CD8-positive, alpha-beta memory T cell (primary cell): ENCODE data around the gene ZC3H8. TPM values are rescaled to one million over a fixed set of nuclear protein-coding genes. Genes with fewer than 3 reads are reported as not detected.
A peak's percentile ranks its signal among the peaks of the same experiment; 100 is the strongest.
"Not testable (repeated sequence)": the region's sequence is repeated elsewhere in the genome, so short reads cannot be mapped to it uniquely, and the experiment has no call there.

ENCODE experiments used
- CTCF ChIA-PET: fragments of 350-600 bp; sonication (Branson Sonifier 250); formaldehyde crosslinking; loops from one replicate; lab custom pipeline; 2021; ENCODE audit warnings: antibody characterized with exemption; lab: Charles Lee
- POLR2A ChIA-PET: fragments of 350-600 bp; sonication (Branson Sonifier 250); formaldehyde crosslinking; loops from one replicate; lab custom pipeline; 2021; ENCODE audit warnings: antibody characterized with exemption; lab: Charles Lee
- DNase-seq, 5 donors: peaks; one replicate each; pipeline versions ENCODE4 v3.0.0 to v3.0.0-alpha.2; 2020 to 2022; ENCODE audit warnings: mixed read lengths in 1 of 5
- H3K27ac ChIP-seq: one replicate; pipeline ENCODE4 v1.7.0; 2013; ENCODE audit warnings: low read depth, mild to moderate bottlenecking, low read length, moderate library complexity
- H3K27me3 ChIP-seq: 2 replicates; pipeline ENCODE4 v1.7.0; 2013; ENCODE audit warnings: low read length, mild to moderate bottlenecking; ENCODE audit not compliant: insufficient read depth, poor library complexity, severe bottlenecking
- H3K36me3 ChIP-seq: 2 replicates; pipeline ENCODE4 v1.7.0; 2013; ENCODE audit warnings: mild to moderate bottlenecking, low read length, moderate library complexity; ENCODE audit not compliant: insufficient read depth
- H3K4me1 ChIP-seq: 2 replicates; pipeline ENCODE4 v1.7.0; 2013; ENCODE audit warnings: mild to moderate bottlenecking, low read length, moderate library complexity; ENCODE audit not compliant: insufficient read depth
- H3K4me3 ChIP-seq: 2 replicates; pipeline ENCODE4 v1.7.0; 2013; ENCODE audit warnings: mild to moderate bottlenecking, low read length
- H3K9me3 ChIP-seq: 2 replicates; pipeline ENCODE4 v1.7.0; 2013; ENCODE audit warnings: mild to moderate bottlenecking, low read length
- H3K27ac Mint-ChIP-seq, 8 donors: one replicate each; pipeline ENCODE4 v1.8.0; 2020 to 2021; ENCODE audit warnings: mixed read lengths in 8 of 8, mild to moderate bottlenecking in 6 of 8, inconsistent platforms in 3 of 8, moderate library complexity in 3 of 8
- H3K27me3 Mint-ChIP-seq, 2 donors: one replicate each; pipeline ENCODE4 v1.8.0; 2020 to 2021; ENCODE audit warnings: mixed read lengths in 2 of 2, mild to moderate bottlenecking in 1 of 2, moderate library complexity in 1 of 2
- H3K36me3 Mint-ChIP-seq, 3 donors: one replicate each; pipeline ENCODE4 v1.8.0; 2020 to 2021; ENCODE audit warnings: mixed read lengths in 3 of 3, inconsistent platforms in 1 of 3, mild to moderate bottlenecking in 1 of 3
- H3K4me1 Mint-ChIP-seq, 3 donors: one replicate each; pipeline ENCODE4 v1.8.0; 2020 to 2021; ENCODE audit warnings: mixed read lengths in 3 of 3, inconsistent platforms in 1 of 3, mild to moderate bottlenecking in 1 of 3
- H3K4me3 Mint-ChIP-seq, 7 donors: one replicate each; pipeline ENCODE4 v1.8.0; 2020 to 2021; ENCODE audit warnings: mixed read lengths in 7 of 7, mild to moderate bottlenecking in 6 of 7, moderate library complexity in 4 of 7, inconsistent platforms in 2 of 7
- H3K9me3 Mint-ChIP-seq, 5 donors: one replicate each; pipeline ENCODE4 v1.8.0; 2020 to 2022; ENCODE audit warnings: mixed read lengths in 5 of 5, mild to moderate bottlenecking in 3 of 5, moderate library complexity in 2 of 5, inconsistent platforms in 1 of 5
- polyA plus RNA-seq: library from polyadenylated mRNA; unstranded; fragments of 300-500 nt; fragmentation: Illumina TruSeq; gene quantifications from one replicate; pipeline ENCODE4 v1.2.3, GENCODE V29; 2021
- total RNA-seq, 2 experiments: library from RNA; stranded (reverse); gene quantifications; one replicate each; pipeline ENCODE4 v1.2.3, GENCODE V29; 2021

Gene ZC3H8
- total and polyA plus RNA-seq, 3 experiments from 2014 or later, result 13.4 to 32.0 (median 29.7) TPM

- no peak overlapping the region for H3K4me3 Mint-ChIP-seq
- CTCF ChIA-PET, result no interaction called here
Measured at GRCh38 chr2:112290648-112291047, 35.8 kb upstream of the ZC3H8 start.

GRCh38 chr2:112290088-112290487 lies 35.2 kb upstream of the ZC3H8 start:
- no peak for DNase-seq
- Mint-ChIP-seq H3K4me1 (peaks cover 0 to 21% (median 3%) of the 10 kb centered on the region in 3 donors), H3K36me3 (peaks cover 0 to 5% (median 0%) of the 10 kb centered on the region in 3 donors), H3K27ac (no peak overlapping the region), H3K4me3 (no peak overlapping the region), H3K27me3 (no peaks in the 10 kb centered on the region), H3K9me3 (no peaks in the 10 kb centered on the region)
- Histone ChIP-seq H3K27me3 (no peaks in the 10 kb centered on the region), H3K9me3 (no peaks in the 10 kb centered on the region), H3K27ac (no peak overlapping the region), H3K36me3 (no peaks in the 10 kb centered on the region), H3K4me3 (no peak overlapping the region), H3K4me1 (no peaks in the 10 kb centered on the region)
- ChIA-PET POLR2A (no interaction called here), CTCF (no interaction called here)

More at GRCh38 chr2:112290648-112291047, 35.8 kb upstream of the ZC3H8 start:
- Mint-ChIP-seq H3K4me1 (peaks cover 3 to 22% (median 6%) of the 10 kb centered on the region in 3 donors), H3K27me3 (no peaks in the 10 kb centered on the region), H3K9me3 (no peaks in the 10 kb centered on the region), H3K36me3 (peaks cover 0 to 5% (median 0%) of the 10 kb centered on the region in 3 donors), H3K27ac (no peak overlapping the region)
- Histone ChIP-seq H3K4me1 (no peaks in the 10 kb centered on the region), H3K36me3 (no peaks in the 10 kb centered on the region), H3K27ac (no peak overlapping the region), H3K27me3 (no peaks in the 10 kb centered on the region), H3K4me3 (no peak overlapping the region), H3K9me3 (no peaks in the 10 kb centered on the region)
- no peak for DNase-seq
- POLR2A ChIA-PET, result no interaction called here

- DNase-seq, H3K36me3 ChIP-seq, H3K4me1 ChIP-seq, POLR2A ChIA-PET, H3K27ac ChIP-seq, H3K27me3 Mint-ChIP-seq, H3K4me3 ChIP-seq, CTCF ChIA-PET, H3K27me3 ChIP-seq, H3K9me3 Mint-ChIP-seq, H3K4me3 Mint-ChIP-seq, H3K27ac Mint-ChIP-seq, H3K36me3 Mint-ChIP-seq, H3K9me3 ChIP-seq: not testable (repeated sequence)
- H3K4me1 Mint-ChIP-seq, result peaks cover 27 to 55% (median 35%) of the 10 kb centered on the region in 3 donors
Measured at GRCh38 chr2:112283535-112283934, 28.7 kb upstream of the ZC3H8 start.

- CTCF ChIA-PET, H3K9me3 ChIP-seq, H3K4me3 Mint-ChIP-seq, H3K9me3 Mint-ChIP-seq, H3K36me3 ChIP-seq, H3K36me3 Mint-ChIP-seq, H3K27me3 Mint-ChIP-seq, H3K4me3 ChIP-seq, DNase-seq, POLR2A ChIA-PET, H3K27ac ChIP-seq, H3K27me3 ChIP-seq: not testable (repeated sequence)
- H3K27ac Mint-ChIP-seq, result peak overlapping the region in 1 of 8 donors; percentile 1
- H3K4me1 ChIP-seq, result peaks cover 10% of the 10 kb centered on the region
- peaks cover 34 to 59% (median 47%) of the 10 kb centered on the region in 3 donors for H3K4me1 Mint-ChIP-seq
Measured at GRCh38 chr2:112282066-112282465, 27.2 kb upstream of the ZC3H8 start.

GRCh38 chr2:112277596-112278220 lies 22.9 kb upstream of the ZC3H8 start:
- Mint-ChIP-seq H3K4me1 (peaks cover 34 to 58% (median 50%) of the 10 kb centered on the region in 3 donors), H3K4me3 (peak overlapping the region in 5 of 7 donors; percentile 10 to 100 (median 58)), H3K36me3 (peaks cover 0 to 8% (median 2%) of the 10 kb centered on the region in 3 donors), H3K9me3 (no peaks in the 10 kb centered on the region), H3K27ac (peak overlapping the region in 5 of 8 donors; percentile 55 to 100 (median 94)), H3K27me3 (peaks cover 0 to 5% of the 10 kb centered on the region in 2 donors)
- DNase-seq, result peak in 2 of 5 donors; percentile 18 to 64
- Histone ChIP-seq H3K4me3 (no peak overlapping the region), H3K27ac (no peak overlapping the region), H3K9me3 (no peaks in the 10 kb centered on the region), H3K4me1 (peaks cover 19% of the 10 kb centered on the region), H3K27me3 (no peaks in the 10 kb centered on the region), H3K36me3 (no peaks in the 10 kb centered on the region)
- ChIA-PET POLR2A (interaction anchor here (0.6 kb wide), 1 partner anchor 293 kb away, joined by 9 read pairs; no protein-coding TSS in a partner anchor), CTCF (no interaction called here)

GRCh38 chr2:112276954-112277353 lies 22.1 kb upstream of the ZC3H8 start:
- peak overlapping the region; percentile 84 to 100 (median 95) for H3K4me3 Mint-ChIP-seq
- POLR2A ChIA-PET, result interaction anchor here (0.6 kb wide), 1 partner anchor 294 kb away, joined by 9 read pairs; no protein-coding TSS in a partner anchor
- no peak for DNase-seq
- Histone ChIP-seq H3K27ac (peak overlapping the region; percentile 100), H3K4me3 (no peak overlapping the region), H3K27me3 (no peaks in the 10 kb centered on the region), H3K4me1 (peaks cover 19% of the 10 kb centered on the region), H3K9me3 (no peaks in the 10 kb centered on the region), H3K36me3 (no peaks in the 10 kb centered on the region)
- peaks cover 0 to 8% (median 2%) of the 10 kb centered on the region in 3 donors for H3K36me3 Mint-ChIP-seq
- peaks cover 0 to 5% of the 10 kb centered on the region in 2 donors for H3K27me3 Mint-ChIP-seq
- peak overlapping the region in 7 of 8 donors; percentile 79 to 100 (median 94) for H3K27ac Mint-ChIP-seq
- peaks cover 31 to 51% (median 42%) of the 10 kb centered on the region in 3 donors for H3K4me1 Mint-ChIP-seq
- CTCF ChIA-PET, result interaction anchor here (0.7 kb wide), 1 partner anchor 17 kb away, joined by 3 read pairs; no protein-coding TSS in a partner anchor
- no peaks in the 10 kb centered on the region for H3K9me3 Mint-ChIP-seq

GRCh38 chr2:112275887-112276773 lies 21.3 kb upstream of the ZC3H8 start:
- ChIA-PET CTCF (interaction anchor here (0.7 kb wide), 1 partner anchor 16 kb away, joined by 3 read pairs; no protein-coding TSS in a partner anchor), POLR2A (no interaction called here)
- peak overlapping the region; percentile 92 to 100 (median 95) for H3K4me3 Mint-ChIP-seq
- H3K27me3 Mint-ChIP-seq, result peaks cover 0 to 5% of the 10 kb centered on the region in 2 donors
- DNase-seq, result peak; percentile 72 to 92 (median 79)
- peak overlapping the region; percentile 98 for H3K4me3 ChIP-seq
- H3K9me3 ChIP-seq, result no peaks in the 10 kb centered on the region
- H3K36me3 Mint-ChIP-seq, result peaks cover 0 to 8% (median 1%) of the 10 kb centered on the region in 3 donors
- H3K27me3 ChIP-seq, result no peaks in the 10 kb centered on the region
- H3K4me1 Mint-ChIP-seq, result peaks cover 25 to 44% (median 34%) of the 10 kb centered on the region in 3 donors
- peak overlapping the region; percentile 98 to 100 (median 99) for H3K27ac Mint-ChIP-seq
- H3K27ac ChIP-seq, result peak overlapping the region; percentile 100
- H3K36me3 ChIP-seq, result no peaks in the 10 kb centered on the region
- peaks cover 19% of the 10 kb centered on the region for H3K4me1 ChIP-seq
- no peaks in the 10 kb centered on the region for H3K9me3 Mint-ChIP-seq
